Subcutaneous abdominal adipose tissue (tissue), 5 donors: ENCODE measurements around the gene HOXC9.

ENCODE experiments used
- H3K27ac ChIP-seq: one replicate; pipeline ENCODE4 v1.7.0; 2013; ENCODE audit warnings: low read depth, mild to moderate bottlenecking, inconsistent platforms, low read length, moderate library complexity
- H3K27me3 ChIP-seq, 5 donors: one replicate each; pipeline ENCODE4 v1.7.0; 2013; ENCODE audit warnings: low read length in 5 of 5, inconsistent platforms in 1 of 5; ENCODE audit not compliant: control insufficient read depth in 5 of 5, insufficient read depth in 4 of 5
- H3K36me3 ChIP-seq, 5 donors: one replicate each; pipeline ENCODE4 v1.7.0; 2013; ENCODE audit warnings: low read length in 5 of 5; ENCODE audit not compliant: control insufficient read depth in 5 of 5, insufficient read depth in 5 of 5
- H3K4me1 ChIP-seq, 5 donors: one replicate each; pipeline ENCODE4 v1.7.0; 2013; ENCODE audit warnings: low read length in 5 of 5, mild to moderate bottlenecking in 3 of 5, moderate library complexity in 1 of 5; ENCODE audit not compliant: control insufficient read depth in 5 of 5, insufficient read depth in 5 of 5
- H3K4me3 ChIP-seq, 5 donors: one replicate each; pipeline ENCODE4 v1.7.0; 2013; ENCODE audit warnings: low read length in 5 of 5, low read depth in 1 of 5
- H3K9ac ChIP-seq, 5 donors: one replicate each; pipeline ENCODE4 v1.7.0; 2013; ENCODE audit warnings: low read length in 5 of 5, mild to moderate bottlenecking in 4 of 5, moderate library complexity in 3 of 5
- H3K9me3 ChIP-seq, 5 donors: one replicate each; pipeline ENCODE4 v1.7.0; 2013; ENCODE audit warnings: low read length in 5 of 5; ENCODE audit not compliant: control insufficient read depth in 5 of 5
- donor health status: healthy.
- donor health status: healthy.
- donor health status: healthy.
- donor health status: healthy.
- donor health status: healthy.

Gene HOXC9

GRCh38 chr12:53970451-53970850 is 29.5 kb upstream of the HOXC9 start:
- no peak overlapping the region for H3K27ac ChIP-seq
- H3K9ac ChIP-seq, result no peak overlapping the region
- no peak overlapping the region for H3K4me3 ChIP-seq
- H3K27me3 ChIP-seq, result peaks cover 58 to 93% (median 75%) of the 10 kb centered on the region in 5 donors
- H3K4me1 ChIP-seq, result peaks cover 0 to 31% (median 28%) of the 10 kb centered on the region in 5 donors
- peaks cover 0 to 4% (median 0%) of the 10 kb centered on the region in 5 donors for H3K9me3 ChIP-seq
- H3K36me3 ChIP-seq, result no peaks in the 10 kb centered on the region

DNA sequence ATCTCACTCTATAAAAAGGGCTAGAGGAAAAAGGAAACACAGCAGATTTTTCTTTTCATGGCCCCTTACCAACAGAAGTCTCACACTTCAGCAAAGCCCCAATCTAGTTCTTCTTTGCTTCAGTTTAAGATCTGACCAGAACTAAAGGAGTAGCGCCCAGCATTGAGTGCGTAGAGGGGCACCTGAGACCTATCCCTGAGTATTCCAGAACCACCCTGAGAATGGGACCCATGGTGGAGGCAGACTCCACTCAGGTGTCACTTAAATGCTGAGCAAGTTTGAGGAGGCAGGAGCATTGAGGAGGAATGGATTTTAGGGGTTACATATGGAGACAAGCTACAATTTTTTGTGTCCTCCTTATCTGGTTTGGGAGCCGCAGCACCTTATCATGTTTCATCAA is 28.8 kb upstream of the HOXC9 start:
- H3K36me3 ChIP-seq, result no peaks in the 10 kb centered on the region
- no peak overlapping the region for H3K9ac ChIP-seq
- H3K27ac ChIP-seq, result no peak overlapping the region
- peaks cover 53 to 92% (median 81%) of the 10 kb centered on the region in 5 donors for H3K27me3 ChIP-seq
- H3K9me3 ChIP-seq, result peaks cover 0 to 4% (median 0%) of the 10 kb centered on the region in 5 donors
- peaks cover 0 to 32% (median 30%) of the 10 kb centered on the region in 5 donors for H3K4me1 ChIP-seq
- no peak overlapping the region for H3K4me3 ChIP-seq

GRCh38 chr12:53971686-53972085 is 28.3 kb upstream of the HOXC9 start:
- peaks cover 0 to 4% (median 0%) of the 10 kb centered on the region in 5 donors for H3K9me3 ChIP-seq
- no peak overlapping the region for H3K9ac ChIP-seq
- H3K27me3 ChIP-seq, result peaks cover 52 to 92% (median 80%) of the 10 kb centered on the region in 5 donors
- no peak overlapping the region for H3K27ac ChIP-seq
- no peaks in the 10 kb centered on the region for H3K36me3 ChIP-seq
- H3K4me1 ChIP-seq, result peaks cover 0 to 27% (median 25%) of the 10 kb centered on the region in 5 donors
- H3K4me3 ChIP-seq, result no peak overlapping the region

DNA sequence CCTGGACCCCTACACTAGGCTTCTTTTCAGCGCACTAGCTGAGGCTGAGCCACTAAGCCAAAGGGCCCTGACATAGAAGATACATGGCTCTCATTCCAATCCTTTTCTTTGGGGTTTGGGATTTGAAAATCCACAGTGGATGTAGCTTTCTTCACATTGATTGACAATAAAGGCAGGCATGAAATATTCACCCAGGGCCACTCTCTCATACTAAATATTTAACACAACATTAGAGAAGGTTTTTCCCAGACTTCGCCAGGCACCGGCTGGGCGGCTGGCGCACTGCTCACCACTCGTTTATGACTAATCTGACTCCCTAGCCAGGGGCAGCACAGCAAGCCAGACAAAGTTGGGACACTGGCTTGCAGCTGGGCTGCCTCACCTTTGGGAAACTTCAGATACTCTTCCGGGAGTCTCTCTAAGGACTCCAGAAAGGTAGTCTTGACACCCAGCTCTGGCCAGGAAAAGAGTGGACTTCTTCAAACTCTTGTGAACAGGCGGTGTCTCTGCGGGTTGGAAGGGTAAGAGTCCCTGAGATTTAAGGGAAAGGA is 27.7 kb upstream of the HOXC9 start:
- Histone ChIP-seq H3K9ac (no peak overlapping the region), H3K27ac (no peak overlapping the region), H3K36me3 (no peaks in the 10 kb centered on the region), H3K27me3 (peaks cover 47 to 92% (median 75%) of the 10 kb centered on the region in 5 donors), H3K4me1 (peaks cover 0 to 26% (median 25%) of the 10 kb centered on the region in 5 donors), H3K4me3 (no peak overlapping the region), H3K9me3 (peaks cover 0 to 4% (median 0%) of the 10 kb centered on the region in 5 donors)

GRCh38 chr12:53972722-53973235 is 27.2 kb upstream of the HOXC9 start, which contains the start of gene HOXC11:
TSS of gene HOXC11 (plus strand) at chr12:53973126. CDS start at chr12:53973242, 116 bp downstream.
- H3K27ac ChIP-seq, result no peak within 1 kb of the TSS
- peaks cover 0 to 4% (median 0%) of the 10 kb centered on the region in 5 donors for H3K9me3 ChIP-seq
- H3K4me3 ChIP-seq, result peak within 1 kb of the TSS; percentile 19 to 59 (median 39)
- H3K27me3 ChIP-seq, result peaks cover 49 to 92% (median 75%) of the 10 kb centered on the region in 5 donors
- H3K36me3 ChIP-seq, result no peaks in the 10 kb centered on the region
- peaks cover 0 to 26% (median 25%) of the 10 kb centered on the region in 5 donors for H3K4me1 ChIP-seq
- H3K9ac ChIP-seq, result no peak within 1 kb of the TSS

DNA sequence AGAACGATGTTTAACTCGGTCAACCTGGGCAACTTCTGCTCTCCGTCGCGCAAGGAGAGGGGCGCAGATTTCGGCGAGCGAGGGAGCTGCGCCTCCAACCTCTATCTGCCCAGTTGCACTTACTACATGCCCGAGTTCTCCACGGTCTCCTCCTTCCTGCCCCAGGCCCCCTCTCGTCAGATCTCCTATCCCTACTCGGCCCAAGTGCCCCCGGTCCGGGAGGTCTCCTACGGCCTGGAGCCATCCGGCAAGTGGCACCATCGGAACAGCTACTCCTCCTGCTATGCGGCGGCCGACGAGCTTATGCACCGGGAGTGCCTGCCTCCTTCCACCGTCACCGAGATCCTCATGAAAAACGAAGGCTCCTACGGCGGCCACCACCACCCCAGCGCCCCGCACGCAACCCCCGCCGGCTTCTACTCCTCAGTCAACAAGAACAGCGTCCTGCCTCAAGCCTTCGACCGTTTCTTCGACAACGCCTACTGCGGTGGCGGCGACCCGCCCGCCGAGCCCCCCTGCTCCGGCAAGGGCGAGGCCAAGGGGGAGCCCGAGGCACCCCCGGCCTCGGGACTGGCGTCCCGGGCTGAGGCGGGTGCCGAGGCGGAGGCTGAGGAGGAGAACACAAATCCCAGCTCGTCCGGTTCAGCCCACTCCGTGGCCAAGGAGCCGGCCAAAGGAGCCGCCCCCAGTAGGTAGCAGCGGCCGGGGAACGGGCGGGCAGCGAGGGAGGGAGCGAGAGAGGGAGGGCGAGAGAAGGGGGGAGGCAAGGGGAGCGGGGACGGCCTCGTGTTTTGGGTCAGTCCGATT is 26.5 kb upstream of the HOXC9 start:
- H3K27ac ChIP-seq, result no peak overlapping the region

DNA sequence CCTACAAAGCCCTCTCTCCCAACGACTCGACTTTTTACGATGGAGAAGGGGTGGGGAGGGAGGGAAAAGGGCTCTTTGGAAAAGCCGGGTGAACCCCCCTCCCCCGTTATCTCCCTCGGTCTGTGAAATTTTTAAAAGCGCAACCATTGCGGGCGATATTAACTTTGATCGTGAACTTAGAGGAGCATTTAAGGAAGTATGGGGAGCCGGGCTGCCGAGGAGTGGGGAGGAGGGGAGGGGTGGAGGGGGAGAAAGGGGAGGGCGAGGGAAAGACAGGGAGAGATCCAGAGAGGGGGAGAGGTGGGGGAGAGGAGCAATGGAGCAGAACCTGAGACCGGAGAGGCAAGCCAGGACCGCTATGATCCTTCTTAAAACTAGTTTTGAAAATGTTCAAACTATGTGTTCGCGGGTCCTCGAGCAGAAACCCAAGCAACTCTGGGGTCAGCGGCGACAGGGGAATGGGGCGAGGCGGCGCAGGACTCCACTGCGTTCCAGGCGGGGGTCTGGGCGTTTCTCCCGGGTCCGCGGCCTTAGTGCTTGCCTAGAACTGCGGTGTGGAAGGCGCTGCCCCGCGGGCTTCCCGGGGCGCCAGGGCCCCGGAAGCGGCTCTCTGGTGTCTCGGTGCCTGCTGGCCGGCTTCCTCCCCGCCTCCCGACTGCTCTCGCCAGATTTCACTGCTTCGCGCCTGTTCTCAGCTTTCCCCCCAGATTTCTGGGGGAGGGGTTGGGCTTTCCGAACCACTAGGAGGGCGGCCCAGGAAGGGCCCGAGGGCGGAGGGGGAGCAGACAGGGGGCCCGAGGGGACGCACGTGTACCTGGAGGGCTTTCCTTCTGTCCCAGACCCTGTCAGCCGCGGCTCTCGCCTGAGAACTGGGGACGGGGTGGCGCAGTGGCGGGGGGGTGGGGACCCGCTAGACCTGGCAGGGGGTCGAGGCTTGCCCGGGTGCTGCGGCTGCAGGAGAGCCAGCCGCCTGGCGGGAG is 25.6 kb upstream of the HOXC9 start, which contains the start of gene HOTAIR:
Gene HOTAIR, minus strand, starts transcription at position 871 of the 980 bp plus-strand sequence.
- no peak within 1 kb of the TSS for H3K27ac ChIP-seq
- no peaks in the 10 kb centered on the region for H3K36me3 ChIP-seq
- H3K9me3 ChIP-seq, result peaks cover 0 to 4% (median 0%) of the 10 kb centered on the region in 5 donors
- H3K4me3 ChIP-seq, result peak within 1 kb of the TSS; percentile 39 to 66 (median 59)
- peaks cover 0 to 26% (median 25%) of the 10 kb centered on the region in 5 donors for H3K4me1 ChIP-seq
- H3K9ac ChIP-seq, result peak within 1 kb of the TSS in 1 of 5 donors; percentile 59
- H3K27me3 ChIP-seq, result peaks cover 46 to 90% (median 71%) of the 10 kb centered on the region in 5 donors

More for the DNA sequence above, 26.5 kb upstream of the HOXC9 start:
- H3K4me3 ChIP-seq, result peak overlapping the region; percentile 19 to 59 (median 39)
- peaks cover 52 to 90% (median 73%) of the 10 kb centered on the region in 5 donors for H3K27me3 ChIP-seq
- H3K36me3 ChIP-seq, result no peaks in the 10 kb centered on the region
- H3K4me1 ChIP-seq, result peaks cover 0 to 26% (median 25%) of the 10 kb centered on the region in 5 donors
- peaks cover 0 to 4% (median 0%) of the 10 kb centered on the region in 5 donors for H3K9me3 ChIP-seq
- H3K9ac ChIP-seq, result no peak overlapping the region

GRCh38 chr12:53975064-53975471 is 24.9 kb upstream of the HOXC9 start:
- H3K27ac ChIP-seq, result no peak overlapping the region
- peak overlapping the region in 3 of 5 donors; percentile 39 to 66 (median 60) for H3K4me3 ChIP-seq
- H3K9me3 ChIP-seq, result peaks cover 0 to 4% (median 0%) of the 10 kb centered on the region in 5 donors
- peaks cover 0 to 26% (median 25%) of the 10 kb centered on the region in 5 donors for H3K4me1 ChIP-seq
- peaks cover 39 to 88% (median 70%) of the 10 kb centered on the region in 5 donors for H3K27me3 ChIP-seq
- no peaks in the 10 kb centered on the region for H3K36me3 ChIP-seq
- no peak overlapping the region for H3K9ac ChIP-seq
